Activated CD4-positive, CD25-positive, alpha-beta regulatory T cell treated with anti-CD3 and anti-CD28 coated beads, Interleukin-2, amount 50 U/mL, for 72 hours (primary cell): ENCODE measurements around the gene SLC25A48.

Experiments
- DNase-seq: peaks from one replicate; pipeline ENCODE4 v3.0.0; 2021

SLC25A48 gene

DNA sequence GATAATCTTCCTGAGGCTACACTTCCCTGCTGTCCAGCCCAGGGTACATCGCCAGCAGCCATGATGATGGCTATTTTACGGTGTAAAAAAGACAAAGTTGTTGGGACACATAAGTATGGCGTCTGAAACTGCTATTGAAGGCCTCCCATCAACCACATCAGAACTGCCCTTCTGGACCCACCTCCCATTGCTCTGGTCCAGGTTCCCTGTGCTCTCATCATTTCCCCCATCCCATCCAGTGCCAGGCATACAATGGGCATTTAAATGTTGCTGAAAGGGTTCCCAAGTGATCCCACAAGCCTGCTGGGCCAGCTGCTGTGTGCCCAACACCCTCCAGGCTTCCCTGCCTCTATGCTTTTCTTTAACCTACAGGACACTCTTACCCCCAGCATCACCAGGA is 50.6 kb downstream of the SLC25A48 start:
- DNase-seq = no peak

DNA sequence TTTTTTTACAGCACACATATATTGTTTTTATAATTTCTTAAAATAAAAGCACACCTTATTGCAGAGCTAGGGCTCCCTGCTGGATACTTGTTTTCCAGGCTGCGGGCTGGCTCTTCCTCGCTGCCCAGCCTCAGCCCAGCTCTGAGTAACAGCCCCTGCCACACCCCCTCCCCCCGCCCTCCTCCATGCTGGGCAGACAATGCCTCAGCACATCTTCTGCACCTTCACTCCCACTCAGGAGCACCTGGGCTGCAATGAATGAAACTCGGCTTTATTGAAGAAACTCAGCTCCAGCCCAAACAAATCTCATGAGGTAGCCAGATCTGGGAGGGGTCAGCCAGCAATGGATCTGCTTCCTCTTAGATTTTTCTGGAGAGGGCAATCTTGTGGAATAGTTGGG is 51.7 kb downstream of the SLC25A48 start:
- DNase-seq = no peak

DNA sequence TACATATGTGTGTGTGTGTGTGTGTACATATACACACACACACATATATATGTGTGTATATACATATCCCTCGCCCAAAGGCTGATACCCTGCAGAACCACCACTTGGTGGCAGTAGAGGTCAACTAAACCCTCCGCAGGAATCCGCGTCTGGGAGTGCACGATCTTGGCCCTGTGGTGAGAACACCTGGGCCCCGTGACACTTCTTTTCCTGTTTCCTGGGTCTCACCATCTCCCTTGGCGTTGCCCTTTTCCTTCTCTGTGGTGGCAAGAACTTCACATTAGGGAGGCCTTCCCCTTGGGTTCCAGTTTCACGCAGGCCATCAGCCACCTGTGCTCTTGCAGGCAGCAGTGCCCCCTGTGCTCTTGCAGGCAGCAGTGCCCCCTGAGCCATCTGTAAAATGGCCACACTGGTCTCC is 53.0 kb downstream of the SLC25A48 start:
- DNase-seq = peak; percentile 46

DNA sequence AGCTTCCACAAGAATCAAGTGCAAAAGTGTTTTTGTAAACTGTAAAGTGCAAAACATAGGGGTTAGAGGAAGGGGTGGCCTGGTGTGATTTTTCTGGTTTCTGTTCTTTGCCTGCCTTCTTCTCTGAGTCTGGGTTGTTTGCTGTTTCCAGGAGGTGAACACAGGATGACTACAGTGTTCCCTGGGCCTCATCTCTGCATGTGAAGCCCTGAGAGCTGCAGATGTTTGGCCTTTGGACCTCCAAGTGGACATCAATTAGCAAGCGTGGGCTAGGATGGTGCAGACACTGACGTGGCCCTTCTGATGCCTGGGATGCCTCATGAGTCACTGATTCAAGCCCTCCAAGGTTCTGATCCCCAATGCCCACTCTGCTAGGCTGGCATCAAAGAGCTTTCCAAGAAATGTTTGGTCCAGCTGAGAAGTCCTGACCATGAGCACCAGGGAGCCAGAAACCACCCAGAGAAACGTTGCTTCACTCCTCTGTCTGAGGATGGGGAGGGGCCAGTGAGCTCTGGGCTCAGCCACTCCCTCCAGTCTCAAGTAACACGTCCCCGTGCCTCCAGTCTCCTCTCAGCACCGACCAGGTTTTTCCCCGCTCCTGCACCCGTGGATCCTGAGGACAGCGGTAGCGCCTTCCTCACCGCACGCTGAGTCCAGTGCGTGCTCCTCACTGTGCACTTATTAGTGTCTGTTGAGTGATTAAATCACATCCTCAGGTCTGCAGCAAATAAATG is 53.6 kb downstream of the SLC25A48 start:
- DNase-seq = no peak

DNA sequence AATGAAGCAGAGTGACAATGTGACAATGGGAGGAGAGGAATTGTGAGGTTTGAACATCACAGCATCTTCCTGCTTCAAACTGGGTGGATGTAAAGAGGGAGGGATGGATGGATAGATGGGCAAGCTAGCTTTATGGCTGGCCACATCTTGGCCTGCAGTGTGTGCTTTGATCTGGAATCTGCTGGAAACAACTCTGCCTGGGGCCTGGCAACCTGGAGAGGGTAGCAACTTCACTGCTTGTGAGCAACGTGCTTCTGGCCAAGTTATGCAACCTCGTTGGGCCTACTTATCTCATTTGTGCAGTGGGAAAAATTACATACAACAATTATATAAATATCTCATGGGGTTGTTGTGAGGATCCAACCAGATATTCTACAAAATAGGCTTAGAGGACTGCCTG is 55.8 kb downstream of the SLC25A48 start:
- DNase-seq = no peak

DNA sequence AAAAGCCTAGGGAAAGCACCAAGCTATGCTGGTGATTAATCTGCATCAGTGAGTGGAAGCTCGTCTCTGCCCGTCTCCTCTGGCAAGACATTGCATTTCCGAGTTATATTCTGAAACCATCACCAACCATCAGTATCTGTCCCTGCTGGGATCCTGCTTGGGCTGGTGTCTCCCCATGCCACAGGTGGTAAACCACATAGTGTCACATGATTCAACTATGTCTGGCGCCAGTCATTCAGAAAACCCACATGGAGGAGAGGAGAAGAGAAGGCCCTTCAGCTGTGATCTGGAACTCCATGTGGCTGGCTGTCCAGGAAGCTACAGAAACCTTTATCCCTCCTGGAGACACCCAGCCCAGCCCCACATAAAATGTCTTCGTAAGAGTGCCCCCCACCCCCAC is 56.4 kb downstream of the SLC25A48 start:
- DNase-seq = no peak

DNA sequence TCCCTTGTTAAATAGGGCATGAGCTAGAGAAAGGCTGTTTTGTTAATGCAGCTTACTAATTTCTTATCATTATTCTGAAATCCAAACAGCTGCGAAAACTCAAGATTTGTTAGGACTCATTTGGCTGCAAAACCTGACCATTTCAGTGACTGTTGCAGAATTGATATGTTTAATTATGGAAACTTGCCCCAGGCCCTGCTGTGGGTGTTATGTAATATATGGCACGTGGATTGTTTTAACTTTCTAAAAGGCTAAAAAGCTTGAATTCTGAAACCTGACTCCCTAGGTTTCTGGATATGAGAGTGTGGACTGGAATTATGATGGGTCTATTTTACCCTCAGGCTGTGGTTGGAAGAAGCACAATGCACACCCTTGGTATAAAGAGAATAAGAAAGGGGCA is 56.8 kb downstream of the SLC25A48 start:
- no peak for DNase-seq

- no peak for DNase-seq
Observed at GRCh38 chr5:135891791-135892190, 57.3 kb downstream of the SLC25A48 start.

DNA sequence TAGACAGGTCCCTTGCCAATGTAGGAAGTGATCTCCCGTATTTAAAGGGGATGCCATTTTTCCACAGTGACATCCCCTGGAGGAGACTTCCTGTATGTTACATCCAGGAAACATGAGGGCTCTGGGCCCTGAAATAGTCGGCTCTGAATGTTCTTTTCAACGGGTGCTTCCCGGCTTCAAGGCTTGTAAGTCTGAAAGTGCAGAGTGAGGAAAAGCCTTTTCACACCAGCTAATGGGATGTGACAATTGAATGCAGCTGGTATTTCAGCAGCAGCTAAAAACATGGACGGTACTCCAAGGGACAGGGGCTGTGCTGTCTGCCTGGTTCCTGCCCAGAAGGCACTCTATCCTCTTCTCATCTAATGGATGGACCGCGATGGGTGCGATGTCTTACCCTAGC is 59.8 kb downstream of the SLC25A48 start:
- DNase-seq = no peak

DNA sequence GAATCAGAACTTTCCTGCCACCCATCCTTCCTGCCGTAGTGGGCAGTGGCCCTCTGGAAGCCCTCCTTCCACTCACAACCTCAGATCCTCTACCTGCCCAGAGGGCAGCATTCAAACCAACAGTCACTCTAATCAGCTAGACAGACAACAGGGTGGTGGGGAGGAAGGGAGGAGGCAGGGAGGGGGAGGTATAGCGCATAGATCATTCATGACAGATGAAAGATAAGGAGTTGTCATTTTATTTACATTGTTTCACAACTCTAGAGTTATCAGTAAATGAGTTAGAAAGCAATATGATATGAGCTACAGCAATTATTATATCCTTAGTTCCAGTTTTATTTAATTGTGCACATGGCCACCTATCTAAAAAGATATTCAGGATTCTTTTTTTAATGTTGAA is 60.3 kb downstream of the SLC25A48 start:
- no peak for DNase-seq

GRCh38 chr5:135895474-135896006 is 61.1 kb downstream of the SLC25A48 start, which contains the start of gene IL9:
Gene IL9 (minus strand): TSS chr5:135895841. CDS start chr5:135895816, 25 bp downstream.
- DNase-seq = no peak

GRCh38 chr5:135898651-135899050 is 64.2 kb downstream of the SLC25A48 start:
- no peak for DNase-seq

GRCh38 chr5:135900276-135900675 is 65.8 kb downstream of the SLC25A48 start:
- DNase-seq = no peak

DNA sequence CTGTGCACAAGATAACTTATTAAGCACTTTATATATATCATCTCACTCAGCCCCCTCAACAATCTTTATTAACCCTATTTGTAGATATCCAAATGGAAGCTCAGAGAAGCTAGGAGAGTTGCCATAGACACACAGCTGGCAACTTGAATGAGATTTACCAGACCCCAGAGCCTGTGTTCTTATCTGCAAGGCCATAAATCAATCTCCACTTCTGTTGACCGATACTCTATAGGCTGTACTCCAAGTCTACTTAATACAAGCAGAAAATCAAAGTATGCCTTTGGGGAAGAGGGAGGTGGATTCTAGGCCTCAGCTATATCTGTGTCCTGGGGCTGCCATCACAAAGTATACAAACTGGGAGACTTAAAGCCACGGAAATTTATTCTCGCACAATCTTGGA is 67.2 kb downstream of the SLC25A48 start:
- DNase-seq = no peak

DNA sequence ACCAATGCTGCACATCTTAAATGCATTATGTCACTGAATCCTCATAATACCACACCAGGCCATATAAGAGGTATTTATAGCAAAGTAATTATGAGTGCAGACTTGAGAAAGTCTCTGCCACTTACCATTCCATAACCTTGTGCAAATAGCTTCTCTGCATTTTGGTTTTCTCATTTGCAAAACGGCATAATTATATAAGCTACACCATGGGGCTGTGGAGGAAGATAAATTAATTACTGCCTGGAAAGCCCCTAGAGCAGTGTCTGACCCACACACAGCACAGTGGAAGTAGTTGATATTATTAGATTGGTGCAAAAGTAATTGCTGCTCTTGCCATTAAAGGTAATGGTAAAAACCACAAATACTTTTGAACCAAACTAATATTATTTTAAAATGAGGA is 70.7 kb downstream of the SLC25A48 start:
- DNase-seq = no peak

- no peak for DNase-seq
Observed at GRCh38 chr5:135913713-135914626, 79.5 kb downstream of the SLC25A48 start.

DNA sequence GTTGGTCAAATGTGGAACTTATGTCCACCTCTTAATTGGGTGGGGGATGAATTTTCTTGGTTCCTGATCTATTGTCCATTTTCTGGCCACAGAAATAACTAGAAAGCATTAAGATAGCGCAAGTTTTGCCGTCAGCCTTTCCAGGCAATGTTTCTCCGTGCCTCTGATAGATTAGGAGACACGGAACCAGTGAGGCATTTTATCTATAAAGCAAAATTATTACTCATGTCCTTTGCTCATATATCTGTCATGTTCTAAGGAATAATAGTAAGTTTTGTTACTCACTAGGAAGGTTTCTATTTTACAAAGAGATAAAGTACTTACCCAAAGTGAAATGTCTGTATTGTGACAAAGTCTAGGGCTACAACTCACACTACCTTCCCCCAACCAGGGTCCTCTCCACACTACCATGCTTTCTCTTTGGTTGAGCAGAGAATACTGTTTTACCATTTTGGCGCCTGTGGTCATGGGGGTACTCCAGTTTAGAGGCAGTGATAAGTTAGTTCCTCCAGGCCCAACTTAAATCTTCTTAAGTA is 81.1 kb downstream of the SLC25A48 start:
- DNase-seq = no peak

- no peak for DNase-seq
Observed at GRCh38 chr5:135916638-135917263, 82.3 kb downstream of the SLC25A48 start.

DNA sequence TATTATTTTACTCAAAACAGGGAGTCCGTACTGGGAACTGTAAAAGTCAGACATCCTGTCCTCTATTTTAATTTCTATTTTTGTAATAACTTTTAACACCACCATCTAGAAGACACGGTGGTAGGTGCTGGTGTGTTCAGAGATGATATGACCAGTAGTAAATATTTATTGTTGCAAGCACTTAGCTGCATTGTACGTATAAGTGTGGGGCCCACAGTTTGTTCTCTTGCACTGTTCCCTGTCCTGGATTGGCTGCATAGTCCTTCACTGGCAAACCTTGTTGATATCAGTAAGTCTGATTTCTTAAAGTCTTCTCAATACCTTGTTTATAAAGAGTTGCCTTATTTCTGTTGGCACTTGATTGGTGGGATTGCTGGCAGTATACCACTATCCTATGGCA is 85.7 kb downstream of the SLC25A48 start:
- DNase-seq = no peak

GRCh38 chr5:135921388-135921787 is 86.9 kb downstream of the SLC25A48 start:
- DNase-seq = no peak

DNA sequence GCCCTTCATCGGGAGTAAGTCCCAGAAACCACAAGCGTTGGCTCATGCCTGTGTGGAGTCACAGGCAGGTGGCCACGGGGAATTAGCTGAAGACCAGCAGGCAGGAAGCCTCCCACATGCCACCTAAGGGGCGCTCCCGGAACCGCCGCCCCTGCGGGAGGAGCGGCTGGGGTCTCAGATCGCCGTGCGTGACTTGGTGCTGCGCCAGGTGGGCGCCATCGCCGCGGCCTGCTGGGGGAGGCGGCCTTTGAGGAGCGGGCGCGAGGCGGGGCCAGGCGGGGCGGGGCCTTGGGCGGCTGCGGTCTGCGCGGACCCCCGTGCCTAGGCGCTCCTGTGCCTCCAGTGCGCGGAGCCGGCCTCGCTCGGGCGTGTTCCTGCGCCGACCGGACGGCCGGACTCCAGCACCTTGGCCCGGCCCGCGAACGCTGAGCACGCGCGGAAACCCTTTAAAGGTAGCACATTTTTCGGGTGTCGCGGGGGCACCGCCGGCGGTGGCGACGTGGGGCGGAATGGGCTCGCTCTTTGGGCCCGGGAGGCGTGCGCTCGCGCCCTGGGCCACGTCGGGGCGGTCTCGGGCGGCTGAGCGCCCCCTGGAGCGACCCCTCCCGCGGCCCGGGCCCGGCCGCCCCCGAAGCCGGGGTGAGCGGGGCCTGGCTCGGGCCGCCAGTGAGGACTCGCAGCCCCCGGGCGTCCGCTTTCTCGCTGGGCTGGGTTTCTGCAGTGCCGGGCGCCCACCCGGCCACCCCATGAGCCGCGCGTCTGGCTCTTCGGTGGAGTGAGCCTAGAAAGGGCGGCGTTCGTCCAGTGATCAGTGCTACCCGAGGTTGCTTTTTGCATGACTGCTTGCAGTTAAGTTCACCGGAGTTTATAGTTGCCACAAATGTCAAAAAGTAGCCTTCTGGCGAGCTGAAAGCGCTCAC is 95.8 kb downstream of the SLC25A48 start:
- DNase-seq = no peak

GRCh38 chr5:135930949-135931295 is 96.5 kb downstream of the SLC25A48 start:
- no peak for DNase-seq
